IMR-90 (cell line): ENCODE results near the gene FAM118A.

Experiments used
- CTCF ChIP-seq: conservative IDR thresholded peaks from 2 replicates; pipeline ENCODE4 v1.5.1; 2012; ENCODE audit warnings: mild to moderate bottlenecking, low read depth, low read length, improper control_type of control experiment
- POLR2A ChIP-seq: IDR thresholded peaks from 2 replicates; pipeline ENCODE4 v1.6.1; 2012; ENCODE audit warnings: mild to moderate bottlenecking, low read depth, low read length

- TF ChIP-seq CTCF (no peak), POLR2A (no peak)
These were observed 3.6 kb upstream of the FAM118A start for GRCh38 chr22:45306139-45306538.
